NCI-H1092 (cell line): ENCODE results near the gene ZBTB44.

Experiments used
- DNase-seq: peaks from one replicate; lab custom pipeline; 2025; lab: John Stamatoyannopoulos, UW

Gene ZBTB44

GRCh38 chr11:130214861-130215530 is 99.7 kb downstream of the ZBTB44 start:
- DNase-seq = no peak

GRCh38 chr11:130213979-130214281 is 100.8 kb downstream of the ZBTB44 start:
- DNase-seq = no peak

GRCh38 chr11:130213143-130213978 is 101.4 kb downstream of the ZBTB44 start:
- DNase-seq = peak; percentile 41

- DNase-seq = no peak
These were observed 102.2 kb downstream of the ZBTB44 start for GRCh38 chr11:130212431-130212961.

GRCh38 chr11:130211781-130212401 is 102.8 kb downstream of the ZBTB44 start:
- no peak for DNase-seq

GRCh38 chr11:130211144-130211543 is 103.6 kb downstream of the ZBTB44 start:
- no peak for DNase-seq

- no peak for DNase-seq
These were observed 104.5 kb downstream of the ZBTB44 start for GRCh38 chr11:130209954-130210854.

- DNase-seq = no peak
These were observed 105.4 kb downstream of the ZBTB44 start for GRCh38 chr11:130209128-130209932.

GRCh38 chr11:130208241-130209127 is 106.2 kb downstream of the ZBTB44 start:
- DNase-seq = no peak

- DNase-seq = no peak
These were observed 108.6 kb downstream of the ZBTB44 start for GRCh38 chr11:130206141-130206540.

GRCh38 chr11:130204703-130205095 is 110.0 kb downstream of the ZBTB44 start:
- no peak for DNase-seq

- DNase-seq = no peak
These were observed 110.7 kb downstream of the ZBTB44 start for GRCh38 chr11:130203766-130204702.

- no peak for DNase-seq
These were observed 111.7 kb downstream of the ZBTB44 start for GRCh38 chr11:130202818-130203689.

GRCh38 chr11:130202009-130202817 is 112.5 kb downstream of the ZBTB44 start:
- no peak for DNase-seq

GRCh38 chr11:130201026-130201425 is 113.7 kb downstream of the ZBTB44 start:
- no peak for DNase-seq

- no peak for DNase-seq
These were observed 114.9 kb downstream of the ZBTB44 start for GRCh38 chr11:130199792-130200191.

GRCh38 chr11:130198964-130199363 is 115.8 kb downstream of the ZBTB44 start:
- DNase-seq = no peak
